ENCODE measurements around the gene TLE3.
A peak's percentile ranks its signal among the peaks of the same experiment; 100 is the strongest.
"Not testable (repeated sequence)": the region's sequence is repeated elsewhere in the genome, so short reads cannot be mapped to it uniquely, and the experiment has no call there.

The TLE3 gene
- 91.4 to 286 reads per million in 2 donors for total RNA-seq

DNA sequence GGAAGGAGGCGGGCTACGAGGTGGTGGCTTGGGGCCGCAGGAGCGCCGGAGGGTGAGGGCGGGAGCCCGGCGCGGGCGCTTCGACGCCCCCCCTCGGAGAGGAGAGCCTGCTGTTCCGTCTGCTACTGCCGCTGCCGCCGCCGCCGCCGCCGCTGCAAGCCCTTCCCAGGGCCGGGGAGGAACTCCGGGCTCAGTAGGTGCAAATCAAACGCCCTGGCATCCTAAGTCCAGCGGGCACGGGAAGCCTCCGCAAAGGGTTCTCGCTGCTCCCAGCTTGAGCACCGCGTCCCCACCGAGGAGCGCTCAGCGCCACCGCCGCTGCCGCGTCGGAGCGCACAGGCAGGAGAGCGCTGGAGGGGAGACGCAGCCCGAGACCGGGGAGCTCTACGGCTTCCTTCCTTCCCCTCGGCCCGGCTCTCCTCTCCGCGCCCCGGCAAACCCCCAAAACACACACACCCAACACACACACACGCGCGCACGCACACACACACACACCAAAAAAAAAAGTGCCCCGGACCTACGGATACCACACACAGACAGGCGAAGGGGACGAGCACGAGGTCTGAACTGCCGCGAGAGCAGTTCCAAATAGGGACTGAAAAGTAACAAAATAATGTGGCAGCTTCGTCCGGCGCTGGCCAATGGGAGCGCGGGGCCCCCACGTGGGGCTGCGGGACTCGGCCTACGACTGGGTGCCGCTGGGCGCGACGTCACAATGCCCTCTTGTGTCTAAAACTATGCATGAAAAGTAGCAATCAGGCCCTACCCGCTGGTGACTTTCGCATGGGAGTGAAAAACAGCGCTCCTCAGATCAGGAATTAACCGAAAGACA lies at the start of gene TLE3:
TSS of gene TLE3 (minus strand) at position 597 of the 832 bp plus-strand sequence. CDS start 1,119 bp downstream, outside the sequence.
- peak; percentile 93 to 99 (median 96) for DNase-seq

DNA sequence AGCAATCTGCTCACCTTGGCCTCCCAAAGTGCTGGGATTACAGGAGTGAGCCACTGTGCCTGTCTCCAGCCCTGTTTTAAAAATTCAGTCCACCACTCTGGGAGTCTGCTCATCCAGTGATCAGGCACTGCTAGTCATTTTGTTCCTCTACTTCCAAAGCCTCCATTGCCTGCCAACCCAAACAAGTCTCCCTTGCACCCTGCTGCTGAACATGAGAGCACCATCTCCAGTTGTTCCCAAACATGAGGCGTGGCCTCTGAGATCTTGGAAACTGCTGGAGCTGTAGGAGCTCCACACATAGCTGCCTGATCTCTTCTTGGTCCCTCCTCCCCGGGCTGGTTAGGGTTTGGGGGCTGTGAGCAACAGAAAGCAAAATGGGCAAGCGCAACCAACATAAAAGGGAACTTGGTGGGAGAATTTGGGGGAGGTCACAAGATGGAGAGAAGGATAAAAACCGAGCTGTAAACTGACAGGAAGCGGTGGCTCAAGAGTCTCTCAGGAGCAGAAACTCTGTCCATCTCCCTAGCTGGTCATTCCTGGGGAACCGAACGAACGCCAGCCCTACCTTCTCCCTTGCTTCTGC lies 49.6 kb upstream of the TLE3 start:
- no peak for DNase-seq

- no peak for DNase-seq
Measured at GRCh38 chr15:70146771-70147170, 49.1 kb upstream of the TLE3 start.

DNA sequence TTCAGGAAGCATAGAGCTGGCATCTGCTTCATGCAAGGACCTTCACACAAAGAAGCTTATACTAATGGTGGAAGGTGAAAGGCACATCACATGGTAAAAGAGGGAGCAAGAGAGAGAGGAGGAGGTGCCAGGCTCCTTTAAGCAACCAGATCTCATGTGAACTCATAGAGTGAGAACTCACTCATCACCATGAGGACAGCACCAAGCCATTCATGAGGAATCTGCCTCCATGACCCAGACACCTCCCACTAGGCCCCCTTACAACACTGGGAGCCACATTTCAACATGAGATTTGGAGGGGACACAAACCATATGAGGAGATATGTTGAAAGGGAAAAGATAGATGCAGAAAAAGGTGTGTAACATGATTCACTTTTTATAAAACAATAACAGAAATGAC lies 48.4 kb upstream of the TLE3 start:
- DNase-seq, result no peak

DNA sequence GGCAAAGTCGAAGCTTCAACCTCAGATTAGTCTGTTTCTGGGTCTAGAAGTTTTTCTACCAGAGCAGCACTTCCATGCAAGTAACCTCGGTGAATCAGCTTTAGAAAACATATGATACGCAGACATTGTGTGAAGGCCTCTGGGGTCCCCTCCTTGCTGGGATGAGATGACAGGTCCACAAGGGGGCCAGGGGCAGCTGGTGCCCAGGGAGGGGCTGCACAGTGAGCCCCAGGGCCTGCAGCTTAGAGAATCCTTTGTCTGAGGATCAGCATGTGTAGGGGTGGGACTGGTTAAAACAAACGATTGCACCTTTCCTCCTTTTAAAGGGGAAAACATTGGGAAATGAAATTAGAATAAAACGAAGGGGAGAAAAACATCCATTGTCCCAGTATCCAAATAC lies 47.5 kb upstream of the TLE3 start:
- no peak for DNase-seq

- DNase-seq, result peak in 2 of 5 experiments; percentile 11 to 18
Measured at GRCh38 chr15:70142322-70143191, 44.8 kb upstream of the TLE3 start.

DNA sequence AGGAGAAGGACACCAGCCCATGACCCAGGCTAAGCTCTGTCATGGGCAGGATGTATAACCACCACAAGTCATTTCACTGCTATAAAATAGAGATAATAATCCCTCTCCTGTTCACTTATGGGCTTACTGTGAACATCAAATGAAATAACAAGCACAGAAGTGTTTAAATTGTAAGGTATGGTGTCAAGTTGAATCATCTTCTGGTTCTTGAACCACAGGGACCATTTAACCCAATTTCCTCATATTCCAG lies 44.3 kb upstream of the TLE3 start:
- peak in 1 of 5 experiments; percentile 59 for DNase-seq

DNA sequence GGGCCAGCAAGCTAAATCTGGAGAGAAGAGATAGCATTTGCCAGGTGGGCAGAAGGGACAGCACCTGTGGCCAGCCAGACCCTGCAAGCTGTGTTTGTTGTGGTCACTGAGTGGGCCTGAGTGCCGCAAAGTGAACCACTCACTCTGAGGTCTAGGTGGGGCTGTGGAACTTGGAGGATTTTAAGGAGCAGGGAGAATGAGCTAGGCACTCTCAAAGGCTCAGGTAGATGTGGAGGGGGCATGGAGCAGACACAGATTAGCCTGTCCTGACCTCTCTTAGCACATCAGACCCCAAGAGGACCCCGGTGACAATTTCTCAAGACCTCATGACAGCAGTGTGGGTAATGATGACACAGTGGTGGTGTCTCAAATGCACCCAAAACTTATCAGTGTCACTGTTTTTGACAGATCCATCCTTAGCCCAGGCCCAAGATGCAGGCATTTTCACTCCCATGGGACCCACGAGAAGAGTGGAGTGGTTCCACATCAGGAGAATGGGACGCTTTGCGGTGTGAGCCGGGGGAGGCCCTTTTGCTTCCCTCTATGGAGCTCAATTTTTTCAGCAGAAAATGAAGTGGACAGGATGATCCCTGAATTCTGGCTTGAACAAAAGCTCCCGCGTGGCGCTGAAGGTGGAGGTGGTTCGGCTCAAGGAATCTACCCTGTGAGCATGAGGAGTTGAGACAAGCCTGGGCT lies 43.8 kb upstream of the TLE3 start:
- DNase-seq, result no peak

DNA sequence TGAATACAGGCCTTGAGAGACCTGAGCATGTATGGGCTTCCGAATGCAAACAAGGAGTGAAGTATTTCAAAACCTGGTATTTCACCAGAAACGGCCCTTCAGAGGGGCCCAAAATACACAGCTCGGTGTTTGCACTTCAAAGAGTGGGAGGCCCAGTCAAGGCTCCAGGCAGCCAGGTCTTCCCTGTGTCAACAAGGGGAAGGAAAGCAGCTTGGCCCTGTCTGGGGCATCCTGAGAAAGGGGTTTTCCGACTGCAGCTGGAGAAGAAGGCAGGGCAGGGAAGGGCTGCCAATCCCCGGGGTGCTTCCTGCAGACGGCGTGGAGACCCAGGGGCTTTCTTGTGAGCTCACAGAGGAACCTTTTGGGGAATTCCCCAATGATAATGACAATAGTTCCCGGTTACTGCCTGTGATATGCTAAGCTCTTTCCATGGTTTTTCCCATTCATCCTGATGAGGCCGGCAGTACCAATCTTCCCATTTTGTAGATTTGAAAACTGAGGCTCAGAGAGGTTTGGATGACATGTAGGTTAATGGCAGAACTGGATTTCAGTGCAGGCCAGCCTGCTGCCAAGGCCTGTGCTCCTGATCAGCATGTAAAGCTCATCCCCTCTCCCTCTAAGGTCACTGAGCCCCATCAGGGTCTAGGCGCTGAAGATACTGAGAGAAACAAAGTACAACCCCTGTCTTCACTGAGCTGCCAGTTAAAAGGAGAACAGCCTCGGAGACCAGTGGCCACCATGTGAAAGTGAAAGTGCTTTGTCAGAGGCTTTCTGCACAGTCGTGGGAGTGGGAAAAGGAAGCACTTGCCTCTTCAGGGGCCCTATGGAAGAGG lies 43.0 kb upstream of the TLE3 start:
- DNase-seq, result peak in 3 of 5 experiments; percentile 25 to 33 (median 29)

DNA sequence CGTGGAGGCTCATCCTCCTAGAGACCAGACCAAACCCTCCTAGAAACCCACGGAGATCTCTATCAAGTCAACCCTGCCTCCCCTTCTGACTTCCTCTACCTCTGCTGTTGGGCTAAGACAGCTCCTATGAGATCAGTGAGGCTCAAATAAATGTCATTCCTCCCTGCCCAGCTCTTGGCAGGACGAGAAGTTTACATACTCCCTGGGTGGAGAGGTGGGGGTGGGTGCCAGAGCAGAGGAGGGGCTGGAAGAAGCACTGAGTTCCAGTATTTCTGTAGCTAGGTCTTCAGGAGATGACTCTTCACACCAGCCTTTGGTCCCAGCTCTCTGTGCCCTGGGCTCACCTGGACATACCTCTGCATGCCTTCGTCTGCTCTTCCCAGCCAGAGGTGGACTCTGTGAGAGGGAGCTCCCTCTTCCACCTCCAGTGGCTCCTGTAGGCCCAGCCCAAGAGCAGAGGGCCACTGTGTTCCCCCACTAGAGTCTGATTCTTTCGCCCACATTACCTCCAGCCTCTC lies 42.4 kb upstream of the TLE3 start:
- peak in 1 of 5 experiments; percentile 5 for DNase-seq

DNA sequence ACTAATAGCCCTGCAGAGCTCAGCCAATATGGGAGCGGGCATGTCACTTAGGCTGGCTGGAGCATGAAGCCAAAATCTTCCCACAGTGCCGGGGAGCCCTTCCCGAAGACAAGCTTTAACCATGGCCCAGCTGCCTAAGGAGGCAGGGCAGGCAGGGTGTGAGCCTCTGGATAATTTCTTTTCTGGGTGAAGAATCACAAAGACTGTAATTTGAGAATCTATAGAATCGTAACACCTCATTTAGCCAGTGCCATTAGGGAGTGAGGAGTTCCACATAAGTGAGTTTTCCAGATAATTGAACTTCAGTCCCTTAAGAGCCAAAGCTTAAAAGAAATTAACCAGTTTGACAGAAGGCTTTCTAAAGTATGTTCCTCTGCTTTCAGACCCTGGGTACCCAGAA lies 40.2 kb upstream of the TLE3 start:
- no peak for DNase-seq

DNA sequence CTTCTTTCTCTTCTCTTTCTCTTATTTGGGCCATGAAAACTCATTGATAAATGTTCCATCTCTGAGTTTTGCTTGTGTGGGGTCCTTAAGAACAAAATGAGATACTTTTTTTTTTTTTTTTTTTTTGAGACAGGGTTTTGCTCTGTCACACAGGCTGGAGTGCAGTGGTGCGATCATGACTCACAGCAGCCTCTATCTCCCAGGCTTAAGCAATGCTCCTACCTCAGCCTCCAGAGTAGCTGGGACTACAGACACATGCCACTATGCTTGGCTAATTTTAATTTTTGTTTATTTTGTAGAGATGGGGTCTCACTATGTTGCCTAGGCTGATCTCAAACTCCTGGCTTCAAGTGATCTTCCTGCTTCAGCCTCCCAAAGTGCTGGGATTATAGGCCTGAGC lies 39.3 kb upstream of the TLE3 start:
- not testable (repeated sequence) for DNase-seq

- no peak for DNase-seq
Measured at GRCh38 chr15:70133781-70134421, 36.2 kb upstream of the TLE3 start.

- no peak for DNase-seq
Measured at GRCh38 chr15:70133296-70133695, 35.6 kb upstream of the TLE3 start.

DNA sequence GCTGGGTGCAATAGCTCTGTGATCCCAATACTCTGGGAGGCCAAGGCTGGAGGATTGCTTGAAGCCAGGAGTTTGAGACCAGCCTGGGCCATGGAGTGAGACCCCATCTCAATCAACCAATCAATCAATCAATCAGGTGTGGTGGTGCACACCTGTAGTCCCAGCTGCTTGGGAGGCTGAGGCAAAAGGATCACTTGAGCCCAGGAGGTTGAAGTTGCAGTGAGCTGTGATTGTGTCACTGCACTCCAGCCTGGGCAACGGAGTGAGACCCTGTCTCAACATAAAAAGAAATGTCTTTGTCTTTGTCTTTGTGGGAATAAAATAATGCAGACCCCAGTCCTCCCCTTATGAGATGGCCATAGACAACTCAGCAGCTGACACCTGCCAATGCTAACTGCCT lies 34.9 kb upstream of the TLE3 start:
- DNase-seq, result no peak

GRCh38 chr15:70132139-70132538 lies 34.4 kb upstream of the TLE3 start:
- no peak for DNase-seq

- DNase-seq, result no peak
Measured at GRCh38 chr15:70128414-70129140, 30.9 kb upstream of the TLE3 start.

- no peak for DNase-seq
Measured at GRCh38 chr15:70127770-70128413, 30.2 kb upstream of the TLE3 start.

GRCh38 chr15:70127288-70127746 lies 29.6 kb upstream of the TLE3 start:
- DNase-seq, result no peak

DNA sequence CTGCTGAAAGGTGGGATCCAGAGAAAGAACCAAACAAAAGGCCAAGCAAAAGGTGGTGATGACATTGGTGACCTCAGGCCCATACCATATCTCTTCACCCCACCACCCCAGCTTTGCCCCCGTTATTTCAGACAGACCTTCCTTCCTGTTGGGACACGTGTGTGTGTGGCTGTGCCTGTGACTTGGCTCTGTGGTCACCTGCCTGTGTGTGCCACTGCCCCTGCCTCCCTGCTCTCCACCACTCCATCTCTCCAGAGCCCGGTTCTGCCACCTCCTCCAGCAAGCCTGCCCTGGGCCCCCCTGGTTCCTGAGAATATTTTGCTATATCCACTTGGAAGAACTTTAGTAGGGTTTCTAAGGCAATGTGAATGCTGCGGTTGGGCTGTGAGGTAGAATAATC lies 28.6 kb upstream of the TLE3 start:
- no peak for DNase-seq
